ENCODE measurements around the gene MEF2C.

DNA sequence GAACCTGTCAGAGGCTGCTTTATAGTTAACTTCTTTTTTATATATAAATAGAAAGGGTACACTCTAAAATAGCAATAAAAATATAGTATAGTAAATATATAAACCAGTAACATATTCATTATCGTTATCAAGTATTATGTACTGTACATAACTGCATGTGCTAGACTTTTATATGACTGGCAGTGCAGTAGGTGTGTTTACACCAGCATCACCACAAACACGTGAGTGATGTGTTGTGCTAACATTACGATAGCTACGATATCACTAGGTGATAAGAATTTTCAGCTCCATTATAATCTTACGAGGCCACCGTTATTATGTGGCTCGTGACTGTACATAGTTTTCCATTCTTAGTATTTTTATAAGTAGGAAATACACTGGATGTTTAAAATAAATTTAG, 43.8 kb upstream of the MEF2C start:
- TF ChIP-seq POLR2AphosphoS5 (IDR thresholded peaks at IDR 0.05; ENCODE audit: borderline replicate concordance, low read depth, low read length) (no peak), FOXP2 (optimal IDR thresholded peaks at IDR 0.05; ENCODE audit: control extremely low read depth, extremely low read length, insufficient read depth) (no peak)
